HG03060 (cell line): ENCODE data around the gene ITGB3BP.
"Not testable (repeated sequence)": the region's sequence is repeated elsewhere in the genome, so short reads cannot be mapped to it uniquely, and the experiment has no call there.

Experiments used
- ATAC-seq: cut with Tn5 transposase; IDR thresholded peaks from one replicate; pipeline ENCODE4 v1.9.1; 2021; ENCODE audit warnings: low read depth, moderate number of reproducible peaks; ENCODE audit not compliant: unreplicated experiment

Gene ITGB3BP

DNA sequence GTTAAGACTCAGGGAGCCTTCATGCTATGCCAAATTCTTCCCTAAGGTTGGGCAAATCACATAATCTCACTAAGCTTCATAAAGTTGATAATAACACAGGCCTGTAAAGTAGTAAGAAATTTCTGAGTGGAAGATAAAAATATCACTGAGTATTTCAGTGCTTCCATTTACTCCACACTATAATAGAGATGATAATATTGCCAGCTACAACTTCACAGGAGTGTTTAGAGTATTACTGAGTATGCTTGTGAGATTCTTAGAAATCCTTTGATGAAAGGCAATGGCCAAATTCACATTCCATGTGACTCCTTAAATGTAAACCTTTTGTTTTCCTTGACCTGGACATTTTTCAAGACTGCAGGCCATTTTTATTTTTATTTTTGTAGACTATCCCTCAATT is 10.4 kb downstream of the ITGB3BP start:
- ATAC-seq = no peak

DNA sequence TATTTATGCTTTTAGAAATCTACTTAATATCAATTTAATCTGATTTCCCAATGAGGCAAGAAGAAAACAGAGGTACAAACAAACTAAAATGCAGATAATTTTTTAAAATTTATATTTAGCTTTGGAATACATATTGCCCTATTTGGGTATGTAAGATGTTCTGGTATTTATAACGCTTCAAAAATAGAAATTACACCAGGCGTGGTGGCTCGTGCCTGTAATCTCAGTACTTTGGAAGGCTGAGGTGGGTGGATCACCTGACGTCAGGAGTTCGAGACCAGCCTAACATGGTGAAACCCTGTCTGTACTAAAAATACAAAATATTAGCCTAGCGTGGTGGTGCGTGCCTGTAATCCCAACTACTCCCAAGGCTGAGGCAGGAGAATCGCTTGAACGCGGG is 13.3 kb downstream of the ITGB3BP start:
- ATAC-seq = no peak

DNA sequence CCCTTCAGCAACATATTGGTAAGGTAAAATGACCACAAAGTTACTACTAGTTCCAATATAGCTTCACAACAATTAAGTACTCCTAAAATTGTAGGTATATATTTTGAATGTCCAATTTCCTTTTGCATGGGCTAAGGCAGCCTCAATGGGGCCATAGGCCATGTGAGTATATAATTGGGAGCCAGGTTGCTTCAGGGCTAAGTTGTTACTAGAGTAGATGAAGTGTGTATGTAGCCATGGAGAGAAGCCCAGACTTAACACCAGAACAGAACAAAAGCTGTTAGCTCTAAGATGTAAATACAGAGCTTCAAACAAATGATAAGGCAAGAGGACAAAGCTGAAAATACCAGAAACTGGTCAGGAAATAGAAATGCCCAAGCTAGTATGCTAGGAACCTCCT is 16.2 kb downstream of the ITGB3BP start:
- no peak for ATAC-seq

- no peak for ATAC-seq
Observed at GRCh38 chr1:63501256-63501655, 21.8 kb downstream of the ITGB3BP start.

- ATAC-seq = no peak
Observed at GRCh38 chr1:63498106-63498505, 24.9 kb downstream of the ITGB3BP start.

- ATAC-seq = no peak
Observed at GRCh38 chr1:63497577-63497976, 25.4 kb downstream of the ITGB3BP start.

- no peak for ATAC-seq
Observed at GRCh38 chr1:63487336-63488065, 35.5 kb downstream of the ITGB3BP start.

DNA sequence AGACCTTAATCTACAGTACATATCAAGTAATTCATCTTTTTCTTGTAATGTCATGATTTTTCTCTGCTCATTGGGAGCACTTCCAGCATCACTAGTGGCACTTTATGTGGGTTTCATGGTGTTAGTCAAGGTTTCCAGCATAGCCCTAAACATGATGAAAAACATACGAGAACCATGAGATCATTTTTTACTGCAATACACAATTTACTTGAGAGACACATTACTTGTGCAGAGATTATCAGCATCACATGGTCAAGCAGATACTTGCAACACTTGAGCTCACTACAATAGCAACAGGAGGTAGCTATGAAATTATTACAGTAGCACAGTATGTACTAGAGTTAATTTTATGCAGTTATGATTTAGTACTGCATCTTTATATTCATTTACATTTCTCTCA is 36.4 kb downstream of the ITGB3BP start:
- ATAC-seq = no peak

GRCh38 chr1:63480057-63480456 is 43.0 kb downstream of the ITGB3BP start:
- no peak for ATAC-seq

- ATAC-seq = no peak
Observed at GRCh38 chr1:63475761-63476160, 47.3 kb downstream of the ITGB3BP start.

- ATAC-seq = not testable (repeated sequence)
Observed at GRCh38 chr1:63468683-63469082, 54.3 kb downstream of the ITGB3BP start.

DNA sequence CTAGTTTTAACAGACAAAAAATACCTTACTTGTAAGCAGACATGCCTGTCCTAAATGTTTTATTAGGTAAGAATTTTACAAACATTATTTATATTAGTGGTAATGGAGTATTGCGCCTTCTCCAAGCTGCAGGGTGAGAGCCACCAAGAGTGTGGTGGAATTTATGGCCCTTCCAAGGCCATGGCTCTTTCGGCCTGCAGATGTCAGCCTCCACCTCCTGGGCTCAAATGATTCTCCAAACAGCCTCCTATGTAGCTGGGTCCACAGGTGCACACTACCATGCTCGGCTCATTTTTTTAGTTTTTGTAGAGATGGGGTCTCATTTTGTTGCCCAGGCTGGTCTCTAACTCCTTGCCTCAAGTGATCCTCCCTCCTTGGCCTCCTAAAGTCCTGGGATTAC is 56.3 kb downstream of the ITGB3BP start:
- no peak for ATAC-seq

- ATAC-seq = no peak
Observed at GRCh38 chr1:63466181-63466580, 56.8 kb downstream of the ITGB3BP start.

DNA sequence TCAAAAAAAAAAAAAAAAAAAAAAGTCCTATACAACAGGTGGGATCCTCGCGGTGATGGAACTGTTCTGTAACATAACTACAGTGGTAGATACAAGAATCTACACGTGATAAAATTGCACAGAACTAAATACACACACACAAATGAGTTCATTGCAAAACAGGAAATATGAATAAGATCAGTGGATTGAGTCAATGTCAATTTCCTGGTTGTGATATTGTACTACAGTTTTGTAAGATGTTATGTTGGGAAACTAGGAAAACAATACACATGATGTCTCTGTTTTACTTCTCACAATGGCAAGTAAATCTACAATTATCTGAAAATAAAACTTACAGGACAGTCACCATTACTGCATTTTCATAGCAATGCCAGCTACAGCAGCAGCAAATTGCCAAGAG is 59.8 kb downstream of the ITGB3BP start:
- ATAC-seq = no peak

GRCh38 chr1:63461661-63462230 is 61.3 kb downstream of the ITGB3BP start:
- ATAC-seq = no peak

GRCh38 chr1:63458750-63459149 is 64.3 kb downstream of the ITGB3BP start:
- no peak for ATAC-seq

GRCh38 chr1:63454269-63454668 is 68.8 kb downstream of the ITGB3BP start:
- no peak for ATAC-seq

DNA sequence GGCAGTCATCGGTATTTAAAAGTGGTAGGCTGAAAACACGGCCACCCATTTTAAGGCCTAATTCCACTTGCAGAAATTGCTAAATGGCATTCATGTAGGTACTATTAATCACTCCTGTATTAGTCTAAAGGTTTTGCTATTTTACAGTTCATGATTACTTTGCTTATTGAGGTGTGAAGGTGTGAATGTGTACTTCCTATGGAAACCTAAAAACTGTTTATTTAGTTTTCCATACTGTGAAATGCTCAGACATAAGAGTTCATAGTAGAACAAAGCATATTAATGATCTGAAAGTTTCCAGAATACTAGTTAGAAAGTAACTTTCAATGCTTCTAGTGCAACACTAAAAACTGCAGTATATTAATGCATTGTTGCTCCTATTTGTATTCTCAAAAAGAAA is 69.8 kb downstream of the ITGB3BP start:
- ATAC-seq = no peak

GRCh38 chr1:63450416-63450815 is 72.6 kb downstream of the ITGB3BP start:
- ATAC-seq = no peak

DNA sequence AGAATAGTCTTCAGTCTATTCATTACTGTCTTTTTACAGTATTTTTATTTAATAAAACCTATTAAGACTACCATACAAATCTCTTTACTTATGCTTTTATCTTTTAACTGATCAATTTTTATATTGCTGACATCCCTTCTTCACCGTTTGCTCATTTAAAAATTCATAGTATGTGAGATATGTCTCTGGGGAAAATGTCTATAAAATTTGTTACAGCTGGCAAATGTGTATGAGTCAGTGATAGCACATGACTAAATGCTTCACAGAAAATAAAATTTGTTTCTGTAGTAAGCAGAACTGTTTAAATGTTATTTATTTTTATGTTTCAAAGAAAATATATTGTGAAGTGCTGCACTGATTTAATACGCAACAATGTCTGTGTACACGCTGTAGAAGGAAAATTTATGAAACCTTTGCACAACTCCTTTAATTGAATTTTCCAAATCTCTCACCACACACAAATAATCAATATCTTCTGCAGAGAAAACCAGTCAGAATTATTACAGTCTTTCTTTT is 74.2 kb downstream of the ITGB3BP start:
- no peak for ATAC-seq

- no peak for ATAC-seq
Observed at GRCh38 chr1:63442141-63442475, 80.9 kb downstream of the ITGB3BP start.

DNA sequence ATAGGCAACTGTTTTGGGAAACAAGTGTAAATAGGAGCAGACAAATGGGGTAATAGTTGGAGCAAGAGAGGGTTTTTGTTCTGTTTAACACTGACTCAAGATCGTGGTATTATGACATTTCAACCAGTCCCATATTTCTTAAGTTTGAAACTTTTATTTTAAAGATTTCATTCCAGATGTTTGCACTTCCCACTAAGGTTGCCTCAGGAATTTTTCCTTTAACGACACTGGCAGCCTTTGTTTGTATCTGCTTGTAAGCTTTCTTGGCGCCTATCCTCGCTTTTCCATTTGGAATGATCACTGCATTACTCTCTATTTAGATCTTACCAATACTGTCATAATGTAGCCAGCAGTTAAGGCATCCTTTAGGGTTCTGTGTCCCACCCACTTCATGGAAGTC is 87.9 kb downstream of the ITGB3BP start:
- no peak for ATAC-seq
